DOHH2 (cell line): ENCODE measurements around the gene FANCI.

ENCODE experiments used
- H3F3A ChIP-seq: fragments of 200-600 bp; sonication (generic), shearing (Covaris generic); 2 replicates; pipeline ENCODE4 v1.6.0; 2016; ENCODE audit warnings: antibody characterized with exemption, mild to moderate bottlenecking; ENCODE audit not compliant: control insufficient read depth, insufficient read depth
- H3K27ac ChIP-seq: fragments of 200-600 bp; sonication (generic); 2 replicates; pipeline ENCODE4 v1.5.1; 2014; ENCODE audit warnings: low read depth, mild to moderate bottlenecking, low read length, moderate library complexity
- H3K27me3 ChIP-seq: fragments of 200-600 bp; sonication (generic); 2 replicates; pipeline ENCODE4 v1.6.1; 2014; ENCODE audit warnings: mild to moderate bottlenecking, low read length, mixed read lengths; ENCODE audit not compliant: control insufficient read depth
- H3K36me3 ChIP-seq: fragments of 200-600 bp; sonication (generic); 2 replicates; pipeline ENCODE4 v1.6.1; 2014; ENCODE audit warnings: mild to moderate bottlenecking, low read length, moderate library complexity, mixed read lengths; ENCODE audit not compliant: control insufficient read depth
- H3K4me1 ChIP-seq: fragments of 200-600 bp; sonication (generic); 2 replicates; pipeline ENCODE4 v1.6.1; 2014; ENCODE audit warnings: mild to moderate bottlenecking, low read length, mixed read lengths; ENCODE audit not compliant: control insufficient read depth
- H3K4me2 ChIP-seq: fragments of 200-600 bp; sonication (generic); 2 replicates; pipeline ENCODE4 v1.6.0; 2014; ENCODE audit warnings: mild to moderate bottlenecking, low read length, moderate library complexity
- H3K4me3 ChIP-seq: fragments of 200-600 bp; sonication (generic); 2 replicates; pipeline ENCODE4 v1.5.1; 2014; ENCODE audit warnings: mild to moderate bottlenecking, low read length, mixed read lengths
- H3K79me2 ChIP-seq: fragments of 200-600 bp; sonication (generic); 2 replicates; pipeline ENCODE4 v1.6.1; 2014; ENCODE audit warnings: mild to moderate bottlenecking, low read length, mixed read lengths; ENCODE audit not compliant: control insufficient read depth
- H3K9me2 ChIP-seq: fragments of 200-600 bp; sonication (generic); replicated peaks from 2 replicates; pipeline ENCODE4 v1.6.1; 2014; ENCODE audit warnings: mild to moderate bottlenecking, low read length, mixed read lengths; ENCODE audit not compliant: control insufficient read depth
- H3K9me3 ChIP-seq: fragments of 200-600 bp; sonication (generic); 2 replicates; pipeline ENCODE4 v1.6.1; 2014; ENCODE audit warnings: antibody characterized with exemption, low read length, mixed read lengths; ENCODE audit not compliant: control insufficient read depth, insufficient read depth
- H4K20me1 ChIP-seq: fragments of 200-600 bp; sonication (generic); 2 replicates; pipeline ENCODE4 v1.6.0; 2014; ENCODE audit warnings: low read depth, mild to moderate bottlenecking, antibody characterized with exemption, low read length, moderate library complexity; ENCODE audit not compliant: control insufficient read depth, insufficient read depth
- CTCF ChIP-seq: fragments of 200-600 bp; sonication (generic); IDR thresholded peaks from one replicate; pipeline ENCODE4 v1.5.1; 2014; ENCODE audit warnings: antibody characterized with exemption, mild to moderate bottlenecking, low read depth, low read length; ENCODE audit not compliant: poor library complexity, severe bottlenecking
- EZH2phosphoT487 ChIP-seq: fragments of 200-600 bp; sonication (generic); IDR thresholded peaks from 2 replicates; pipeline ENCODE4 v1.6.1; 2017; ENCODE audit warnings: borderline replicate concordance, mild to moderate bottlenecking, antibody characterized with exemption, low read length, moderate library complexity, mixed read lengths

Gene FANCI

GRCh38 chr15:89358435-89358754 is 114.6 kb downstream of the FANCI start:
- H3K36me3 ChIP-seq: no peaks in the 10 kb centered on the region
- peak overlapping the region; percentile 79 for H3K4me3 ChIP-seq
- no peaks in the 10 kb centered on the region for H3K9me2 ChIP-seq
- no peak overlapping the region for H3K27ac ChIP-seq
- H3K27me3 ChIP-seq: peaks cover 79% of the 10 kb centered on the region
- TF ChIP-seq CTCF (no peak), EZH2phosphoT487 (no peak)
- H3F3A ChIP-seq: no peaks in the 10 kb centered on the region
- no peaks in the 10 kb centered on the region for H3K9me3 ChIP-seq
- H3K4me1 ChIP-seq: peaks cover 9% of the 10 kb centered on the region; the same call in 1 of the 2 replicates
- H3K79me2 ChIP-seq: no peaks in the 10 kb centered on the region
- peak overlapping the region; percentile 84 for H3K4me2 ChIP-seq
- no peaks in the 10 kb centered on the region for H4K20me1 ChIP-seq

- peak; percentile 94 for TF ChIP-seq CTCF
- TF ChIP-seq EZH2phosphoT487: no peak
- Histone ChIP-seq H3K79me2 (no peaks in the 10 kb centered on the region), H3K27ac (no peak overlapping the region), H3F3A (no peaks in the 10 kb centered on the region), H3K4me2 (peak overlapping the region; percentile 84), H3K9me3 (no peaks in the 10 kb centered on the region), H3K4me3 (peak overlapping the region; percentile 79), H4K20me1 (no peaks in the 10 kb centered on the region), H3K27me3 (peaks cover 81% of the 10 kb centered on the region), H3K9me2 (no peaks in the 10 kb centered on the region), H3K4me1 (peaks cover 9% of the 10 kb centered on the region; the same call in 1 of the 2 replicates), H3K36me3 (no peaks in the 10 kb centered on the region)
Observed at GRCh38 chr15:89358755-89359439, 115.1 kb downstream of the FANCI start.

- H3K36me3 ChIP-seq: no peaks in the 10 kb centered on the region
Observed at GRCh38 chr15:89359471-89360293, 115.9 kb downstream of the FANCI start.

More at GRCh38 chr15:89359471-89360293, 115.9 kb downstream of the FANCI start:
- Histone ChIP-seq H3K4me2 (peak overlapping the region; percentile 84), H3K27ac (no peak overlapping the region), H3K4me3 (no peak overlapping the region), H3K9me3 (no peaks in the 10 kb centered on the region), H3K27me3 (peaks cover 85% of the 10 kb centered on the region), H4K20me1 (no peaks in the 10 kb centered on the region), H3K4me1 (peaks cover 9% of the 10 kb centered on the region; the same call in 1 of the 2 replicates), H3K79me2 (no peaks in the 10 kb centered on the region), H3K9me2 (no peaks in the 10 kb centered on the region), H3F3A (no peaks in the 10 kb centered on the region)
- no peak for TF ChIP-seq EZH2phosphoT487
- no peak for TF ChIP-seq CTCF
